HEK293 (cell line): ENCODE data around the gene HNF1B.

Experiments
- CTCF ChIA-PET: fragments of 350-600 bp; formaldehyde crosslinking; extraction: SDS; loops from one replicate; lab custom pipeline; 2021; ENCODE audit warnings: antibody characterized with exemption; lab: Yijun Ruan, JAX
- POLR2A ChIA-PET: fragments of 300-600 bp; formaldehyde crosslinking; extraction: SDS; loops from one replicate; lab custom pipeline; 2020; ENCODE audit warnings: antibody characterized with exemption, inconsistent platforms; lab: Yijun Ruan, JAX
- H3K27ac ChIP-seq: fragments of 200-500 bp; sonication (Bioruptor generic); 2 replicates; pipeline ENCODE4 v1.5.1; 2014; ENCODE audit warnings: low read depth, low read length, control low read depth, inconsistent platforms; ENCODE audit errors: extremely low read depth
- H3K36me3 ChIP-seq, 2 experiments: fragments of 200-500 bp in 1 of 2; sonication (Bioruptor generic) in 1 of 2; 1 replicate in 1 of 2; 2 replicates in 1 of 2; pipeline ENCODE4 v1.5.1; 2014 to 2017; ENCODE audit warnings: inconsistent platforms in 2 of 2, low read length in 2 of 2; ENCODE audit not compliant: control insufficient read depth in 2 of 2, insufficient read depth in 1 of 2
- H3K4me1 ChIP-seq: fragments of 200-500 bp; sonication (Bioruptor generic); 2 replicates; pipeline ENCODE4 v1.5.1; 2014; ENCODE audit warnings: mild to moderate bottlenecking, low read length, inconsistent platforms; ENCODE audit not compliant: control insufficient read depth, insufficient read depth
- H3K4me3 ChIP-seq: 2 replicates; pipeline ENCODE4 v1.5.1; 2011; ENCODE audit warnings: low read depth, mild to moderate bottlenecking, control low read depth, low read length, moderate library complexity
- H3K9me3 ChIP-seq: fragments of 200-500 bp; sonication (Bioruptor generic); 2 replicates; pipeline ENCODE4 v1.5.1; 2014; ENCODE audit warnings: low read depth, low read length, inconsistent platforms; ENCODE audit not compliant: control insufficient read depth, insufficient read depth
- GLI2 ChIP-seq: fragments of 450-650 bp; formaldehyde crosslinking; IDR thresholded peaks from 2 replicates; pipeline ENCODE4; 2017; ENCODE audit warnings: missing biosample characterization, missing genetic modification characterization, low read depth, borderline replicate concordance
- HIC1 ChIP-seq: fragments of 450-650 bp; formaldehyde crosslinking; IDR thresholded peaks from 2 replicates; pipeline ENCODE4 v1.5.1; 2016; ENCODE audit warnings: missing biosample characterization, missing genetic modification characterization
- SCRT2 ChIP-seq: fragments of 450-650 bp; formaldehyde crosslinking; IDR thresholded peaks from 2 replicates; pipeline ENCODE4 v1.5.1; 2016; ENCODE audit warnings: missing biosample characterization, missing genetic modification characterization
- TRIM28 ChIP-seq: IDR thresholded peaks from 2 replicates; pipeline ENCODE4 v1.6.1; 2011; ENCODE audit warnings: low read length, control low read depth, borderline replicate concordance
- ZNF132 ChIP-seq: fragments of 450-650 bp; formaldehyde crosslinking; IDR thresholded peaks from 2 replicates; pipeline ENCODE4 v1.5.1; 2017; ENCODE audit warnings: missing biosample characterization, missing genetic modification characterization, borderline replicate concordance
- ZNF155 ChIP-seq: fragments of 450-650 bp; formaldehyde crosslinking; IDR thresholded peaks from 2 replicates; pipeline ENCODE4 v1.5.1; 2016; ENCODE audit warnings: missing biosample characterization, missing genetic modification characterization
- ZNF157 ChIP-seq: fragments of 450-650 bp; formaldehyde crosslinking; IDR thresholded peaks from 2 replicates; pipeline ENCODE4 v1.5.1; 2016; ENCODE audit warnings: missing biosample characterization, missing genetic modification characterization
- ZNF529 ChIP-seq: fragments of 450-650 bp; formaldehyde crosslinking; IDR thresholded peaks from 2 replicates; pipeline ENCODE4 v1.5.1; 2017; ENCODE audit warnings: missing genetic modification characterization, missing biosample characterization; ENCODE audit not compliant: insufficient replicate concordance
- ZNF544 ChIP-seq: fragments of 450-650 bp; formaldehyde crosslinking; IDR thresholded peaks from 2 replicates; pipeline ENCODE4 v1.5.0; 2017; ENCODE audit warnings: missing biosample characterization, missing genetic modification characterization
- ZNF660 ChIP-seq: fragments of 450-650 bp; IDR thresholded peaks from 2 replicates; pipeline ENCODE4 v1.5.1; 2018; ENCODE audit warnings: missing biosample characterization, mild to moderate bottlenecking, missing genetic modification characterization
- ZNF777 ChIP-seq: fragments of 450-650 bp; formaldehyde crosslinking; IDR thresholded peaks from 2 replicates; pipeline ENCODE4 v1.5.1; 2017; ENCODE audit warnings: missing biosample characterization, missing genetic modification characterization, borderline replicate concordance
- ZNF830 ChIP-seq: fragments of 450-650 bp; IDR thresholded peaks from 2 replicates; pipeline ENCODE4 v1.5.0; 2018; ENCODE audit warnings: missing biosample characterization, missing genetic modification characterization, low read depth, mild to moderate bottlenecking, moderate library complexity
- ZSCAN16 ChIP-seq: fragments of 450-650 bp; formaldehyde crosslinking; IDR thresholded peaks from 2 replicates; pipeline ENCODE4 v1.5.1; 2016; ENCODE audit warnings: missing biosample characterization, missing genetic modification characterization
- TF ChIP-seq, protein P1 (sequence below): fragments of 450-650 bp; formaldehyde crosslinking; IDR thresholded peaks from 2 replicates; pipeline ENCODE4 v1.5.1; 2016; ENCODE audit warnings: missing biosample characterization, missing genetic modification characterization
- TF ChIP-seq, protein P2 (sequence below): fragments of 450-650 bp; formaldehyde crosslinking; IDR thresholded peaks from 2 replicates; pipeline ENCODE4 v1.5.1; 2016; ENCODE audit warnings: missing biosample characterization, missing genetic modification characterization
- TF ChIP-seq, protein P3 (sequence below): fragments of 450-650 bp; formaldehyde crosslinking; IDR thresholded peaks from 2 replicates; pipeline ENCODE4 v1.5.1; 2017; ENCODE audit warnings: missing biosample characterization, missing genetic modification characterization
- TF ChIP-seq, protein P4 (sequence below): fragments of 450-650 bp; formaldehyde crosslinking; IDR thresholded peaks from 2 replicates; pipeline ENCODE4 v1.5.1; 2016; ENCODE audit warnings: missing biosample characterization, missing genetic modification characterization, borderline replicate concordance

HNF1B gene

DNA sequence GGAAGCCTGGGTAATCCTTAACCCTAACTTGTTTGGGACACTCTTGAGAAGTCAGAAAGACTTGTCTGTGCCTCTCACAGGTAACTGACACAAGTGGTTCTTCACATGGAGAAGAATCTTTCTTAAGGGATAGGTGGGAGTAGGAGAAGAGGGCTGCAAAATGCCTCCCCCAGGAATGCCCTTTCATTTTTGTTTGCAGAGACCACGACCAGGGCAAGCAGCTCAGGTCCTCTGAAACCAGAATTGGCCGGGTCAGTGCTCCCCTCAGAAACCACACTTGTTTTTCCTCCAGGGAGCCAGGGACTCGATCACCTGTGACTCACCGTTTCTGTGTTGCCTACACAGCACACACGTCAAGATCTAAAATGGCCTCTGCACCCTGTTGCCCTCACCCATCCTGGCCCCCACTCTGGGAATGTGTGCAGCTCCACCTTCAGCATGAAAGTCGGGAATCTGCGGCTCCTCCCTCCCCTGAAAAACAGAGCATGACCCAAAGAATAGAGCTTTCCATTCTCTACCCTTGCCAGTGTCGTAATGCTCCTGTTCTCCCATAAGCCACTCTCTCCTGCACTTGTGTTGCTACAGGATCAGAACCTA is 36.1 kb downstream of the HNF1B start:
- CTCF ChIA-PET: interaction anchor here (0.6 to 0.7 kb wide), 2 partner anchors 8 to 514 kb away, joined by 3 read pairs; no protein-coding TSS in a partner anchor
- POLR2A ChIA-PET: interaction anchor here (0.6 kb wide), 1 partner anchor 68 kb away, joined by 5 read pairs; no protein-coding TSS in a partner anchor
- TF ChIP-seq, protein P1, sequence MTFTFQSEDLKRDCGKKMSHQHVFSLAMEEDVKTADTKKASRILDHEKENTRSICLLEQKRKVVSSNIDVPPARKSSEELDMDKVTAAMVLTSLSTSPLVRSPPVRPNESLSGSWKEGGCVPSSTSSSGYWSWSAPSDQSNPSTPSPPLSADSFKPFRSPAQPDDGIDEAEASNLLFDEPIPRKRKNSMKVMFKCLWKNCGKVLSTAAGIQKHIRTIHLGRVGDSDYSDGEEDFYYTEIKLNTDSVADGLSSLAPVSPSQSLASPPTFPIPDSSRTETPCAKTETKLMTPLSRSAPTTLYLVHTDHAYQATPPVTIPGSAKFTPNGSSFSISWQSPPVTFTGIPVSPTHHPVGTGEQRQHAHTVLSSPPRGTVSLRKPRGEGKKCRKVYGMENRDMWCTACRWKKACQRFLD (tag by site-specific recombination): no peak
- TF ChIP-seq SCRT2 (tag by site-specific recombination): 0 out of 2 replicates have a peak, but pooled peaks have one; percentile 41
- TF ChIP-seq, all 188 proteins: peak for 1

GRCh38 chr17:37708008-37708615 is 36.7 kb downstream of the HNF1B start:
- Histone ChIP-seq H3K4me3 (no peak overlapping the region), H3K4me1 (peaks cover 3% of the 10 kb centered on the region), H3K9me3 (no peaks in the 10 kb centered on the region), H3K36me3 (no peaks in the 10 kb centered on the region), H3K27ac (no peak overlapping the region)
- ChIA-PET CTCF (interaction anchor here (0.6 kb wide), 1 partner anchor 108 kb away, joined by 3 read pairs; no protein-coding TSS in a partner anchor), POLR2A (no interaction called here)
- no peak for TF ChIP-seq ZNF777
- TF ChIP-seq, protein P2, sequence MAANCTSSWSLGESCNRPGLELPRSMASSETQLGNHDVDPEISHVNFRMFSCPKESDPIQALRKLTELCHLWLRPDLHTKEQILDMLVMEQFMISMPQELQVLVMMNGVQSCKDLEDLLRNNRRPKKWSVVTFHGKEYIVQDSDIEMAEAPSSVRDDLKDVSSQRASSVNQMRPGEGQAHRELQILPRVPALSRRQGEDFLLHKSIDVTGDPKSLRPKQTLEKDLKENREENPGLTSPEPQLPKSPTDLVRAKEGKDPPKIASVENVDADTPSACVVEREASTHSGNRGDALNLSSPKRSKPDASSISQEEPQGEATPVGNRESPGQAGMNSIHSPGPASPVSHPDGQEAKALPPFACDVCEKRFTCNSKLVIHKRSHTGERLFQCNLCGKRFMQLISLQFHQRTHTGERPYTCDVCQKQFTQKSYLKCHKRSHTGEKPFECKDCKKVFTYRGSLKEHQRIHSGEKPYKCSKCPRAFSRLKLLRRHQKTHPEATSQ (tag by site-specific recombination): no peak

More for the DNA sequence above, 36.1 kb downstream of the HNF1B start:
- no peak overlapping the region for H3K27ac ChIP-seq
- no peak overlapping the region for H3K4me3 ChIP-seq
- peaks cover 3% of the 10 kb centered on the region for H3K4me1 ChIP-seq
- H3K9me3 ChIP-seq: no peaks in the 10 kb centered on the region
- H3K36me3 ChIP-seq: no peaks in the 10 kb centered on the region

DNA sequence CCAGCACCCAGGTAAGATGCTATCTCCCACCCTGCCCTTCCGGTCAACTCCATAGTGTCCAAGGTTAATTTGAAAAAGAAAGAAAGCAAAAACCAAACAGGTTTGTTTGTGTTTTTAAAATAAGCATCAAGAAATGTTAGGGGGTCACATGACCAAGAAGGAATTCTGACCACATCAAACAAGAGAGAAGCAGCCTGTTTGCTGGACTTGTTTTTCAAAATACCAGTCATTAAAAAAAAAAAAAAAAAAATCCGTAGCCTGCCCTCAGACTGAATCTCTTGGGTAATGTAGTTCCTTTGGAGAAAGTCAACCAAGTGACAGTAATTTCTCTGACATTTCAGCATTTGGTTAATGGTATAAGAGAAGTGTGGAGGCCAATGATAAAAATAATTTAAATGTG is 38.4 kb downstream of the HNF1B start:
- no peaks in the 10 kb centered on the region for H3K36me3 ChIP-seq
- H3K9me3 ChIP-seq: no peaks in the 10 kb centered on the region
- ChIA-PET CTCF (interaction anchor here (0.7 kb wide), 1 partner anchor 110 kb away, joined by 4 read pairs; no protein-coding TSS in a partner anchor), POLR2A (interaction anchor here (0.6 kb wide), 1 partner anchor 57 kb away, joined by 3 read pairs; no protein-coding TSS in a partner anchor)
- no peak overlapping the region for H3K4me3 ChIP-seq
- H3K4me1 ChIP-seq: peaks cover 3% of the 10 kb centered on the region
- no peak overlapping the region for H3K27ac ChIP-seq
- TF ChIP-seq GLI2 (tag by site-specific recombination) (no peak), ZNF544 (tag by site-specific recombination) (no peak), ZNF155 (tag by site-specific recombination) (no peak), HIC1 (no peak), ZNF529 (tag by site-specific recombination) (no peak), ZNF830 (tag by site-specific recombination) (no peak), ZNF157 (tag by site-specific recombination) (no peak), ZNF132 (tag by site-specific recombination) (no peak), TRIM28 (no peak), ZSCAN16 (tag by site-specific recombination) (no peak), ZNF660 (no peak)
- TF ChIP-seq, protein P3, sequence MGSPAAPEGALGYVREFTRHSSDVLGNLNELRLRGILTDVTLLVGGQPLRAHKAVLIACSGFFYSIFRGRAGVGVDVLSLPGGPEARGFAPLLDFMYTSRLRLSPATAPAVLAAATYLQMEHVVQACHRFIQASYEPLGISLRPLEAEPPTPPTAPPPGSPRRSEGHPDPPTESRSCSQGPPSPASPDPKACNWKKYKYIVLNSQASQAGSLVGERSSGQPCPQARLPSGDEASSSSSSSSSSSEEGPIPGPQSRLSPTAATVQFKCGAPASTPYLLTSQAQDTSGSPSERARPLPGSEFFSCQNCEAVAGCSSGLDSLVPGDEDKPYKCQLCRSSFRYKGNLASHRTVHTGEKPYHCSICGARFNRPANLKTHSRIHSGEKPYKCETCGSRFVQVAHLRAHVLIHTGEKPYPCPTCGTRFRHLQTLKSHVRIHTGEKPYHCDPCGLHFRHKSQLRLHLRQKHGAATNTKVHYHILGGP (tag by site-specific recombination): no peak
- TF ChIP-seq, protein P4, sequence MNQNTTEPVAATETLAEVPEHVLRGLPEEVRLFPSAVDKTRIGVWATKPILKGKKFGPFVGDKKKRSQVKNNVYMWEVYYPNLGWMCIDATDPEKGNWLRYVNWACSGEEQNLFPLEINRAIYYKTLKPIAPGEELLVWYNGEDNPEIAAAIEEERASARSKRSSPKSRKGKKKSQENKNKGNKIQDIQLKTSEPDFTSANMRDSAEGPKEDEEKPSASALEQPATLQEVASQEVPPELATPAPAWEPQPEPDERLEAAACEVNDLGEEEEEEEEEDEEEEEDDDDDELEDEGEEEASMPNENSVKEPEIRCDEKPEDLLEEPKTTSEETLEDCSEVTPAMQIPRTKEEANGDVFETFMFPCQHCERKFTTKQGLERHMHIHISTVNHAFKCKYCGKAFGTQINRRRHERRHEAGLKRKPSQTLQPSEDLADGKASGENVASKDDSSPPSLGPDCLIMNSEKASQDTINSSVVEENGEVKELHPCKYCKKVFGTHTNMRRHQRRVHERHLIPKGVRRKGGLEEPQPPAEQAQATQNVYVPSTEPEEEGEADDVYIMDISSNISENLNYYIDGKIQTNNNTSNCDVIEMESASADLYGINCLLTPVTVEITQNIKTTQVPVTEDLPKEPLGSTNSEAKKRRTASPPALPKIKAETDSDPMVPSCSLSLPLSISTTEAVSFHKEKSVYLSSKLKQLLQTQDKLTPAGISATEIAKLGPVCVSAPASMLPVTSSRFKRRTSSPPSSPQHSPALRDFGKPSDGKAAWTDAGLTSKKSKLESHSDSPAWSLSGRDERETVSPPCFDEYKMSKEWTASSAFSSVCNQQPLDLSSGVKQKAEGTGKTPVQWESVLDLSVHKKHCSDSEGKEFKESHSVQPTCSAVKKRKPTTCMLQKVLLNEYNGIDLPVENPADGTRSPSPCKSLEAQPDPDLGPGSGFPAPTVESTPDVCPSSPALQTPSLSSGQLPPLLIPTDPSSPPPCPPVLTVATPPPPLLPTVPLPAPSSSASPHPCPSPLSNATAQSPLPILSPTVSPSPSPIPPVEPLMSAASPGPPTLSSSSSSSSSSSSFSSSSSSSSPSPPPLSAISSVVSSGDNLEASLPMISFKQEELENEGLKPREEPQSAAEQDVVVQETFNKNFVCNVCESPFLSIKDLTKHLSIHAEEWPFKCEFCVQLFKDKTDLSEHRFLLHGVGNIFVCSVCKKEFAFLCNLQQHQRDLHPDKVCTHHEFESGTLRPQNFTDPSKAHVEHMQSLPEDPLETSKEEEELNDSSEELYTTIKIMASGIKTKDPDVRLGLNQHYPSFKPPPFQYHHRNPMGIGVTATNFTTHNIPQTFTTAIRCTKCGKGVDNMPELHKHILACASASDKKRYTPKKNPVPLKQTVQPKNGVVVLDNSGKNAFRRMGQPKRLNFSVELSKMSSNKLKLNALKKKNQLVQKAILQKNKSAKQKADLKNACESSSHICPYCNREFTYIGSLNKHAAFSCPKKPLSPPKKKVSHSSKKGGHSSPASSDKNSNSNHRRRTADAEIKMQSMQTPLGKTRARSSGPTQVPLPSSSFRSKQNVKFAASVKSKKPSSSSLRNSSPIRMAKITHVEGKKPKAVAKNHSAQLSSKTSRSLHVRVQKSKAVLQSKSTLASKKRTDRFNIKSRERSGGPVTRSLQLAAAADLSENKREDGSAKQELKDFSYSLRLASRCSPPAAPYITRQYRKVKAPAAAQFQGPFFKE (tag by site-specific recombination): no peak
